Glutamatergic neuron (in vitro differentiated cells): ENCODE measurements around the gene YIF1B. TPM values are rescaled to one million over a fixed set of nuclear protein-coding genes. Genes with fewer than 3 reads are reported as not detected.

Experiments
- DNase-seq: peaks from one replicate; pipeline ENCODE4 v3.0.0; 2022
- H3K27ac Mint-ChIP-seq: one replicate; pipeline ENCODE4 v1.8.0; 2020; ENCODE audit warnings: mild to moderate bottlenecking, mixed read lengths, inconsistent platforms; ENCODE audit not compliant: unreplicated experiment
- H3K27me3 Mint-ChIP-seq: one replicate; pipeline ENCODE4 v1.8.0; 2020; ENCODE audit warnings: mild to moderate bottlenecking, moderate library complexity, mixed read lengths, inconsistent platforms; ENCODE audit not compliant: unreplicated experiment
- H3K36me3 Mint-ChIP-seq: one replicate; pipeline ENCODE4 v1.8.0; 2020; ENCODE audit warnings: mild to moderate bottlenecking, mixed read lengths, inconsistent platforms; ENCODE audit not compliant: unreplicated experiment
- H3K4me1 Mint-ChIP-seq: one replicate; pipeline ENCODE4 v1.8.0; 2020; ENCODE audit warnings: mild to moderate bottlenecking, low read depth, mixed read lengths, inconsistent platforms; ENCODE audit not compliant: unreplicated experiment
- H3K4me3 Mint-ChIP-seq: one replicate; pipeline ENCODE4 v1.8.0; 2020; ENCODE audit warnings: mild to moderate bottlenecking, mixed read lengths, inconsistent platforms; ENCODE audit not compliant: unreplicated experiment
- H3K9me3 Mint-ChIP-seq: one replicate; pipeline ENCODE4 v1.8.0; 2020; ENCODE audit warnings: mild to moderate bottlenecking, moderate library complexity, mixed read lengths, inconsistent platforms; ENCODE audit not compliant: unreplicated experiment
- CTCF ChIP-seq: fragments of 200-600 bp; sonication (generic); IDR thresholded peaks from one replicate; pipeline ENCODE4 v1.5.0; 2021; ENCODE audit not compliant: partially characterized antibody, unreplicated experiment
- total RNA-seq: library from RNA; stranded (reverse); fragmentation: NEBNext Ultra II Directional; extraction: Animal tissue kit (Norgen Biotek cat#: 25700); gene quantifications from one replicate; pipeline ENCODE4 v1.2.1, GENCODE V29; 2021; ENCODE audit not compliant: unreplicated experiment

YIF1B gene
- total RNA-seq, 1 donor from 2014 or later: 101 TPM

GRCh38 chr19:38308926-38309614, 6.7 kb downstream of the YIF1B start:
- H3K27me3 Mint-ChIP-seq: peaks cover 3% of the 10 kb centered on the region
- no peak overlapping the region for H3K27ac Mint-ChIP-seq
- H3K4me1 Mint-ChIP-seq: peaks cover 2% of the 10 kb centered on the region
- no peaks in the 10 kb centered on the region for H3K36me3 Mint-ChIP-seq
- no peak overlapping the region for H3K4me3 Mint-ChIP-seq
- no peak for DNase-seq
- no peak for TF ChIP-seq CTCF
- peaks cover 4% of the 10 kb centered on the region for H3K9me3 Mint-ChIP-seq

GRCh38 chr19:38308006-38308766, 7.6 kb downstream of the YIF1B start:
- Mint-ChIP-seq H3K4me1 (peaks cover 2% of the 10 kb centered on the region), H3K27me3 (peaks cover 3% of the 10 kb centered on the region), H3K9me3 (peaks cover 4% of the 10 kb centered on the region), H3K36me3 (no peaks in the 10 kb centered on the region), H3K4me3 (peak overlapping the region; percentile 20), H3K27ac (no peak overlapping the region)
- no peak for TF ChIP-seq CTCF
- DNase-seq: no peak

GRCh38 chr19:38307597-38307996, 8.2 kb downstream of the YIF1B start:
- Mint-ChIP-seq H3K27ac (no peak overlapping the region), H3K4me3 (no peak overlapping the region), H3K4me1 (peaks cover 4% of the 10 kb centered on the region), H3K27me3 (peaks cover 5% of the 10 kb centered on the region), H3K9me3 (peaks cover 4% of the 10 kb centered on the region), H3K36me3 (no peaks in the 10 kb centered on the region)
- no peak for TF ChIP-seq CTCF
- DNase-seq: no peak

- H3K4me1 Mint-ChIP-seq: peaks cover 4% of the 10 kb centered on the region
- H3K27me3 Mint-ChIP-seq: peaks cover 6% of the 10 kb centered on the region
- H3K36me3 Mint-ChIP-seq: no peaks in the 10 kb centered on the region
- DNase-seq: no peak
- peaks cover 4% of the 10 kb centered on the region for H3K9me3 Mint-ChIP-seq
- TF ChIP-seq CTCF: no peak
- H3K4me3 Mint-ChIP-seq: no peak overlapping the region
- H3K27ac Mint-ChIP-seq: no peak overlapping the region
Measured at GRCh38 chr19:38307076-38307475, 8.7 kb downstream of the YIF1B start.

- H3K27ac Mint-ChIP-seq: no peak overlapping the region
- H3K9me3 Mint-ChIP-seq: peaks cover 4% of the 10 kb centered on the region
- TF ChIP-seq CTCF: no peak
- no peaks in the 10 kb centered on the region for H3K36me3 Mint-ChIP-seq
- no peak for DNase-seq
- no peak overlapping the region for H3K4me3 Mint-ChIP-seq
- peaks cover 4% of the 10 kb centered on the region for H3K4me1 Mint-ChIP-seq
- H3K27me3 Mint-ChIP-seq: peaks cover 6% of the 10 kb centered on the region
Measured at GRCh38 chr19:38306236-38306635, 9.5 kb downstream of the YIF1B start.
